IPS-NIHi7 (cell line): ENCODE results near the gene SNRPF.
A peak's percentile ranks its signal among the peaks of the same experiment; 100 is the strongest.
"Not testable (repeated sequence)": the region's sequence is repeated elsewhere in the genome, so short reads cannot be mapped to it uniquely, and the experiment has no call there.

Experiments
- DNase-seq: peaks from one replicate; pipeline ENCODE4 v3.0.0; 2012; ENCODE audit warnings: mixed read lengths; ENCODE audit errors: extremely low spot score

Gene SNRPF

DNA sequence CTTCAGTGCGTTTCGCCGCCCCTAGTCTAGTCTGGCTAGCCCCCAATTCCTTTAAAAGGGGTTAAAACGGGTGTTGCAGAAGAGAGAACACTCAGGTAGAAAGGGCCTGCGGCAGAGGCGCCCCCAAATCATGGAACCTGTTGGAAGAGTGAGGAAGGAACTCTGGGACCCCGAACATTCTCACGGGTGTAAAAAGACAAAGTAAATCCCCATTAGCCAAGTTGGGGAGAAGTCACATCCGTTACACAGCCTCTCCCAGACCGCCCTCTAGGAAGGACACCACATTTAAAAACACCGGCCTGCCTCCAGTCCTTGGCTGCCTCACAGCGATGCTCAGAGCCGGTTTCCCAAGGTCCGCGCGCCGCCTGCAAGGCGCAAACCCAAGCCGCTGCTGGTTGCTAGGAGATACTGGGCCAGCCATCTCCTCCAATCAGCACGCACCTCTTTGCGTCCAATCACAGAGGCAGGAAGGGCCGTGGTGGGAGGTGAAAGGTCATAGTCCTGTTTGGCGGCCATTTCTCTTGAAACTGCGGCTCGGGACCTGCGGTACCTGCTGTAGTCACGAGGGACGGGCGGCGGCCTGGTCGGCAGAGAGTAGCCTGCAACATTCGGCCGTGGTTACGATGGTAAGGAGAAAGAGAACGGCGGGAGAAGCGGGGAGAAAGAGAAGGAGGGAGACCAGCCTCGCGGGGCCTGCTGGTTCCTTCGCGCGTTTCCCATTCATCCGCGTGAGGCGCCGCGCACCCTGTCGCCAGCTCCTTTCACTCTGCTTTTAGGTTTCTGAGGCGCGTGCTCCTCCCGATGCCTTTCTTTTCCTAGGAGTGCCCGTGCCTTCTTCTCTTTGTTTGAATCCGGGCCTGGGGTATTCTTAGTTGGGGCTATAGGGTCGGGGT, at the start of gene SNRPF:
Gene SNRPF, plus strand, starts transcription at position 502 of the 893 bp plus-strand sequence. Its CDS starts 122 bp downstream, at position 624.
- peak; percentile 100 for DNase-seq

DNA sequence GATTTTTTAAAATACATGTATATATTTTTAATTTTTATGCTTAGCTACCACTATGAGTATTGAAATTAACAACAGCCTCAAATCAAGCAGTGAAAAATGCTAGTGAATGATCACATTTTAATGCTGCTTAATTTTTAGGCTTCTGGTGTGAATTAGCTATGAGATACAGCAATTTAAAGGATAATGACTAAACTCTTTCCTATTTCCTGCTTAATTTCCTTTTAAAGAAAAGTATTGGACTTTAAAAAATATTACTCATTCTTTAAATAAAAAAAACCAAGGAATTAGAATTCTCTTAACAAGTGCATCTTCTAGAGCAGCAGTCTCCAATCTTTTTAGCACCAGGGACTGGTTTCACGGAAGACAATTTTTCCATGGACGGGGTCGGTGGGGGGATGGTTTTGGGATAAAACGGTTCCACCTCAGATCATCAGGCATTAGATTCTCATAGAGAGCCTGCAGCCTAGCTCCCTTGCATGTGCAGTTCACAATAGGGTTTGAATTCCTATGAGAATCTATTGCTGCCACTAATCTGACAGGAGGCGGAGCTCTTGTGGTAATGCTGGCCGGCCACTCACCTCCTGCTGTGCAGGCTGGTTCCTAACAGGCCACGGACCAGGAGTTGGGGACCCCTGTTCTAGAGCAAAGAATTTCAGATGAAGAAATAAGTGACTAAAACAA, 49.6 kb upstream of the SNRPF start:
- no peak for DNase-seq

DNA sequence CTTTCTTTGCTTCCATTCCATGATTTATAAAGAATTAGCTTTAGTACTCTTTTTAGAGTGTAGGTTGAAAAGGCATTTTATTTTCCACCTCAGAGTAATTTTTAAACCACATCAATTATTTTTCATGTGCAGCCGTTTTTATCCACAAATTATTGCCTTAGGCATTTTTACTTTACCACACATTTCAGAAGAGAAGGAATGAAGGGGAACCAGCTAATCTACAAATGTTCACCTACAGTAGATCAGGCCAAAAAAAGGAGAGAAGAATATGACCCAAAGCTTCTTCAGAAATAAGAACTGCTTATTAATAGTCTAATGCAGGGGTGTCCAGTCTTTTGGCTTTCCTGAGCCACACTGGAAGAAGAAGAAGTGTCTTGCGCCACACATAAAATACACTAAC, 48.3 kb upstream of the SNRPF start:
- no peak for DNase-seq

DNA sequence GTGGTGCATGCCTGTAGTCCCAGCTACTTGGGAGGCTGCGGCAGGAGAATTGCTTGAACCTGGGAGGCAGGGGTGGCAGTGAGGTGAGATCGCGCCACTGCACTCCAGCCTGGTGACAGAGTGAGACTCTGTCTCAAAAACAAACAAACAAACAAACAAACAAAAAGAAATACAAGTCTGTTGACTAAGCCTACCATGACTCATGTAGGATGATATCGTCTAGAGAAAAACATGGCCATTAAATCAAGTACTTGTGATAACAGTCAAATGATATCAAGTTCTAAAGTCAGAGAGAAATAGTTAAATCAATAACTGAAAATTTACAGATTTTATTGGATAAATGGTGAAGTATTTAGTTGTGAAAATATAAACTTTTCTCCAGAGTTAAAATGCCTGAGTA, 46.6 kb upstream of the SNRPF start:
- not testable (repeated sequence) for DNase-seq

DNA sequence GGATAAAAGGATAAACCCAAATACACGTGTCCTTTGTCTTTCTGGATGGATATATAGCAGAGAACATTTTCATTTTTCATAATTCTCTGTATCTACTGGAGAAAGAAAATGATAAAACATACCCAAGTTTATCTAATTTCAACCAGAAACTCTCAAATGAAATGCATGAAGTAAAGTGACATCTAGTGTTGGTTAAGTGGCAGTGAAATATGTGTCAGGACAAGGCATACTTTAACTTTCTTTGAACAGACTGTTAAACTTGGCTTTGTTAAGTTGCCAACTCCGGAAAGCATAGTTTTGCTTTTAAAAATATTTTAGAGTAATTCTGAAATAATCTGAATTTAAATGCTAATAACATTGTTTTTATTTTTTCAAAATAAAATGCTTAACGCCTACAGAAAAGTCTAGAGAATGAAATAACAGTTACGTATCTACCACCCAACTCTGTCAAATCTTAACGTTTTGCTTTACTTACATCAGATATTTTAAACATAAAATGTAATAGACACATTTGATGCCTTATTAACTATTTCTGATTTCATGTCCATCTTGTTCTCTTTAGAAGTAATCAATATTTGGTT, 43.0 kb upstream of the SNRPF start:
- peak; percentile 38 for DNase-seq

DNA sequence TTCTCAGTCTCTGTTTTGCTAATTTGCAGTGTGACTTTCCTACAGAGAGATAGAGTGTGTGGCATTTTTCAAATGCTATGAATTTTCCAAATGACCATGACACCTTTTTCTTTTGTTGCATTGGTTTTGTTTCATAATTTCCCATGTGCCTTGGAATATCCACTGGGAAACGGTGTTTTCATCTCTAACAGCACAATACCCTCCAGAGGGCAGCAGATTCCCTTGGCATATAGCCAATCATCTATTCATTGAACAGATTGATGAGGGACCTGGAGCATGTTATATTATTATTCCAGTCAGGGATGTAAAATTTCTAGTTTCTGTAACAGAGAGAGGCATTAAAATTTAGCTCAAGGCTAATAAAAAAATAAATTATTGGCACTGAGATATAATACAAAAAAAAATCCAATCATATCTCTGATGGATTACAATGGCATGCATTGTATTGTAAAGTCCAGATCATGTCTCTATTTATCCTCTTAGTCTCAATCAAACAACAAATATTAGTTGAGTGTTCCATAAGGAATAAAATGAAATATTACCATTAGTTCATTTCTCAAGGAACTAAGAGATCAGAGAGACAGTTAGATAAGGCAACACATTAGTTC, 38.6 kb upstream of the SNRPF start:
- peak; percentile 31 for DNase-seq

DNA sequence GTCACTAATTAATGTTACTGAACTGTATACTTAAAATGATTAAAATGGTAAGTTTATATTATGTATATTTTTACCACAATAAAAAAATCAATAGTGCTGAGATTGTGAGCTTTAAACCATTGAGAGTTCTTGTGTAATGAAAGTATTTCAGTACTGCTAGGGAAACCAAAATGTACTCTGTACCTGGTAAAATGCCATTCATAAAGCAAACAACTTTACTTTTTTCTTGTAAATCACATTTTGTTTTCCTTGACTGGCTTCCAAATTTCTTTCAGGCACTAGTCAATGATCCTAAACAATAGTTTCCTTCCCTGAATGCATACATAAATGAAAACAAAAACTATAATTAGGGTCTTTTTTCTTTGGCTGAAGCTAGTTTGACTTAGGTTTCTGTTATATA, 29.4 kb upstream of the SNRPF start:
- no peak for DNase-seq

DNA sequence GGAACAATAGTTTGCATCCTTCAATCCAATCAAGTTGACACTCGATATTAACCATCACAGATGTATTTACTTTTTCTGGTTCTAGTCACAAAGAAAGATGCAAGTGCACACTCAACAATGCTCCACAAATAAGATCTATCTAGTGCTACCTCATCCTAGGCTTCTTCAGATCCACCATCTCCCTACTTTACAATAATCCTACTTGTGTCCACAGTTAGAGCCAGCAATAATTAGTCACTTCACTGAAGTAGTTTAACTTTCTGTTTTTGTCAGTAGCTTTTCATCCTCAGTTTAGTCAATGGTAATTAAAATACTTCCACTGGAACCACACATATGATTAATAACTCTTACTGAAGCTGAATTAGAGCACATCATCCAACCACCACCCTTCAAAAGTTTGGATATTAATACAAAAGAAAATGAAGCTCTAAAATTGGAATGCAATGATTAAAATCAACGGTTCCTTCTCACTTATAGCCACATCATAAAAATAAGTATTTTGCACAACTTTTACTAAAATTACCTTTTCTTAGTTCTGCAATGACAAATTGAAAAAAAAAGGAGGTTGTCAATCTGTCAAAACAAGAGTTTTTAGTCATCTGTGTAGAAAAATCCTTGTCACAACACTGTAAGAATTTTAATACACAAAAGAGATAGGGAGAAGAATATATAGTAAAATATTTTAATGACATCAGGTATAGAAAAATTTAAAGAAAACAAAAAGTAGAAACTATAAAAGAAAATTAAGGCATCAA, 28.2 kb upstream of the SNRPF start:
- DNase-seq, result no peak

DNA sequence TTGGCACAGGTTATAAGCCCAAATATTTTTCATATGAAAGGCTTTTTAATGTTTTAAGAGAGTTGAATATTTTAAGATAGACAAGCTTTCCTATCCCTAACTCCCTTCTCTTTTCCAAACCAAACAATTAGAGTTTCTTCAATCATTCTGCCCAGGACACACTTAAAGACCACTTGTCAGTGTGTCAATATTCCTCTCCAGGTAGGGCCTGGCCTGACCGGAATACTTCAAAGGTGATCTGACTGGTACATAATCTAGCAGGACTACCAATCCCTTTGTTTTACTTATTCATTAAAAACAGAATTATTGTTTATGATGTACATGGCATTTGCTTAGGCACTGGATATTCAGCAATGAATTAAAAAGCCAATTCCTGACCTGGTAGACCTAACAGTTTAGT, 24.2 kb upstream of the SNRPF start:
- DNase-seq, result no peak

DNA sequence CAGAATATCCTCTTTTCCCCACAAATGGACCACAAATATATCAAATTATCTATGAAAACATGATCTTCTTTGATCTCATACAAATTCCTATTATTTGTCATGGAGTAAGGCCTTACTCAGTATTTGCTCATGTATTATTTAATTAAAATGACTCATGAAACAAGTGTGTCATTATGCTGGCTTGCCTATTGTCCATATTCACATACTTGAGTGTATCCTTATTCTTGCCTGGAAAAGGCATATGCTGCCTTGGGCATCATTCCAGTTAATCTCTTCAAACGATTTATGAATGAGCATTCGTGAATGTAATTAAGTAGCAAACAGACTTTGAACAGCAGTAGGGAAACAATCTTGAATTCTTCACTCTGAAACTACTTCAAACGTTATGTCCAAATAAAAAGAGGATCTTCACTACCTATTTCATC, 22.6 kb upstream of the SNRPF start:
- no peak for DNase-seq

DNA sequence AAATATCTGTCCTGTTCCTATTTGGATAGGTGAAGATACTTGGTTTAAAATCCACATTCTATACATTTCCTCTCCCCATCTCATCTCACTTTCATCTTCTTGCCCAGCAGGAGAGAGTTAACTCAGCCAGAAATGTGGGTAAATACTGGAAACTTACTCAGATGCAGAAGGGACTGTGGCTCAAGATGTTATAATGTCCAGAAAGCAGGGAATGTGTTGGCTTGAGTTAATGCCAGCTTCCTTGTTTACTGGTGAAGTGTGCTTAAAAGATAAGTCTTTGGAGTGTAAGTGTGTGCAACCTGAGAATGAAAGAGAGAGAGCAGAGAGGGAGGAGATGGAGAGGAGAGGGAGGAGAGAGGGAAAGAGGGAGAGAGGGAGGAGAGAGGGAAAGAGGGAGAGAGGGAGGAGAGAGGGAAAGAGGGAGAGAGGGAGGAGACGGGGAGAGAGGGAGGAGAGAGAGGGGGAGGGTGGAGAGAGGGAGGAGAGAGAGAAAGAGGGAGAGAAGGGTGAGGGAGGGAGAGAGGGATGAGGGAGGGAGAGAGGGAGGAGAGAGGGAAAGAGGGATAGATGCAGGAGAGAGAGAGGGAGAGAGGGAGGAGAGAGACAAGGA, 22.0 kb upstream of the SNRPF start:
- no peak for DNase-seq

DNA sequence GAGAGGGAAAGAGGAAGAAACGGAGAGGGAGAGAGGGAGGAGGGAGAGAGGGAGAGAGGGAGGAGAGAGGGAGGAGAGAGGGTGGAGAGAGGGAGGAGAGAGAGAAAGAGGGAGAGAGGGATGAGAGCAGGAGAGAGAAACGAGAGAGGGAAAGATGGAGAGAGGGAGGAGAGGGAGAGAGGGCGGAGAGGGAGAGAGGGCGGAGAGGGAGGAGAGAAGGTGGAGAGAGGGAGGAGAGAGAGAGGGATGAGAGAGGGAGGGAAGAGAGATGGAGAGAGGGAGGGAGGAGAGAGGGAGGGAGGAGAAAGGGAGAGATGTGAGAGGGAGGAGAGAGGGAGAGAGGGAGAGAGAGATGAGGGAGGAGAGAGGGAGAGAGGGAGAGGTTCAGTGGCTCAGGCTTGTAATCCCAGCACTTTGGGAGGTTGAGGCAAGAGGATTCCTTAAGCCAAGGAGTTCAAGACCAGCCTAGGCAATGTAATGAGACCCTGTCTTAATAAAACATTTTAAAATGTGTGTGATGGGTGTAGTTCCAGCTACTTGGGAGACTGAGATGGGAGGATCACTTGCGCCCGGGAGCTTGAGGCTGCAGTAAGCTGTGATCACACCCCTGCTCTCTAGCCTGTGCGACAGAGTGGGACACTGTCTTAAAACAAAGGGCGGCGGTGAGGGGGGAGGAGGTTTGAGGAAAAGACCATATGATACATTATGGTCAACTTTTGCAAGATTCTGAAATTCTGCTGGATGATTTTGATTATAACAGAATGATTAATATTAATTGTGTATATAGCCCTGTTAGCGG, 21.3 kb upstream of the SNRPF start:
- no peak for DNase-seq

DNA sequence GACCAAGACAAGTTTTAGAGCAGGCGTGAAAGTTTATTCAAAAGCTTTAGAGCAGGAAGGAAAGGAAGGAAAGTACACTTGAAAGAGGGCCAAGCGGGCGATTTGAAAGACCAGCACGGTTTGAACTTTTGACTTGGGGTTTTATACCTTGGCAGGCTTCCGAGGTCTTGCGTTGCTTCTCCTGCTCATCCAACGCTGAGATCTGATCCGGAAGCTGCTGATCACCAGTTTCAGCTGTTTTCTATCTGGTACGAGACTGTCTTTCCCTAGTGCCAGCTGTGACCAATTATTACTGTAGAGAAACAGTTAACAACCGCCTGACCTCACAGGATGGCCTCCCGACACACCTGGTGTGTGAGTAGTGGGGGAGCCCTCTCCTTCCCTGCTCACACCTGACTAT, 20.6 kb upstream of the SNRPF start:
- no peak for DNase-seq

DNA sequence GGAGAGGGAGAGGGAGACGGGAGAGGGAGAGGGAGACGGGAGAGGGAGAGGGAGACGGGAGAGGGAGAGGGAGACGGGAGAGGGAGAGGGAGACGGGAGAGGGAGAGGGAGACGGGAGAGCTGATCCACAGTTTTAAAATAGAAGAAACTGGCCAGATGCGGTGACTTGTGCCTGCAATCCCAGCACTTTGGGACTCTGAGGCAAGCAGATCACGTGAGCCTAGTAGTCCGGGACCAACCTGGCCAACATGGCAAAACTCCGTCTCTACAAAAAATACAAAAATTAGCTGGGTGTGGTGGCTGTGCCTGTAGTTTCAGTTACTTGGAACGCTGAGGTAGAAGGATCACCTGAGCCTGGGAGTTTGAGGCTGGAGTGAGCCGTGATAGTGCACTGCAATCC, 16.3 kb upstream of the SNRPF start:
- not testable (repeated sequence) for DNase-seq

DNA sequence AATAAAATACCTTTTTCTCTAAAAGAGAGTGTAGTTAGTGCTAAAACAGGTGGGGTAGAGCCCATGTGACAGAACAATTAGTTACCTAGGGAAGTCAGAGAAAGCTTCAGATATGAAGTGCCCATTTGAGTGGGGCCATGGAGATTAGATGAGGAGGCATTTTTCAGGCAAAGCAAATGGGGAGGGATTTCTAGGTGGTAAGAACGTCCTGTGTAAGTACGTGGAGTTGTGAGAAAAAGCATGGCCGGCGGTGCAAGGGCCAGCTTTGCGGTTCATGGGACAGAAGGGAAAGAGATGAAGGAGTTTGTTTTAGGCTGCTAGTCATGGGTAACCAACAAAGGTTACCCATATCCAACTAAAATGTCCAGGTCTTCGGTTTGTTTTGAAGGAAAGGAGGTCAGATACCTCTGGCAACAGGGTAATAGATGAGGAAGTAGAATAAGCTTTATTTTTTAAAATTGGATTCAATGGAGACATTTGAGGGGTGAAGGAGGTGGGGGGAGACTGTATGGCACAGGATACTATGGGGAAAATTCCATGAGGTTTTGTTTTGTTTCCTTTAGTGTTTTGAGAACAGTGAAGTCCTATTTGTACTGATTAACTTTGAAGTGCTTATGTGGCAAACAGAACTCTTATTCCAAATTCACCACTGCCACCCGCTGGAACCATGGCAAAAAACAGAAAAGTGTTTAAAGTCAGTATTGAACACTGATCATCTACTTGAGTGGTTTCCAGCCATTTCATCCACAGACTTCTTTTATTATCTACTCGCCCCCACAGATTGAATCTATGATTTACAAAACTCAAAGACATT, 10.0 kb upstream of the SNRPF start:
- DNase-seq, result no peak

DNA sequence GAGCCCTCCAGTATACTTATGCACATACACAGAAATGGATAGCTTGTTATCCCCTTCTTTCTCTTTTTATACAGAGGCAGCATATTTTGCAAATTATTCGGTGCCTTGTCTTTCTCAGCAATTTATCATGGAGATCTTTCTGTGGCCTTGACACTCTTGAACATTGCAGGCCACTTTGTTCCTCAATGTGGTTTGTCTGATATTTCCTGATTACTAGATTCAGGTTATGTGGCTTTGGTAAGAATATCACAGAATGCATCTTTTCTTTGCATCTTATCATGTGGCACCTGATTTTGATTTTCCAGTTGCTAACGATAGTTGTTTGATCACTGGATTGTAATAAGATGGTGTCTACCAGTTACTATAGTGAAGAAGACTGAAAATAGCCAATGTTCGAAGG, 7.1 kb upstream of the SNRPF start:
- no peak for DNase-seq

DNA sequence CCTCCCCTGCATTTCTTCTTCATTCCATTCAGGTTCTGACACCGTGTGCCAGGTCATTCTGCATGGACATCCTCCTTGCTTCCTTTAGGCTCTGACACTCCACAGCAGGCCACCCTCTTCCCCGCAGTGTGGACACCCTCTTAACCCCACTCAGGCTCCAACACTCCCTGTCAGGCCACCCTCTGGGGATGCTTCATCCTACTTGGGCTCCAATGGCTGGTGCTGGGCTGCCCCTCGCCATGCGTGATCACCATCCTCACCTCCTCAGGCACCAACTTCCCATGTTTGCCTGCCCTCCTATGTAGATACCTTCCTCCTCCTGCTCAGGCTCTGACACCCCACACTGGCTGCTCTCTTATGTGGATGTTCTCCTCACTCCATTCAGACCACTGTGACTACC, 6.6 kb upstream of the SNRPF start:
- no peak for DNase-seq

DNA sequence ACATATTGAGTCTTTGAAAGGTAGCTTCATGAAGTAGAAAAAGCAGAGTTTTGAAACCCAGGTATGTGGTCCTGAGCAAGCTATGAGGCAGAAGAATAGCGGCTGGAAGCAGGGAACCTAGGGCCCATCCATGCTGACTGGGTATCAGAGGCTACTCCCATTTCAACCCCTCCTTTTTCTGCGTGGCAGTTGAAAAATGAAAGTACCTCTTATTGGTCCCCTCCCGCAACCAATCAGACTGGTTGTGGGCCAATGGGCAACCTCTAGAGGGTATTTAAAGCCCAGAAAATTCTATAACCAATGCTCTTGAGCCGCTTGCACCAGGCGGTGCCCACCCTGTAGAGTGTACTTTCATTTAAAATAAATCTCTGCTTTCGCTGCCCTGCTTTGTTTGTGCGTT, 1.6 kb upstream of the SNRPF start:
- no peak for DNase-seq

DNA sequence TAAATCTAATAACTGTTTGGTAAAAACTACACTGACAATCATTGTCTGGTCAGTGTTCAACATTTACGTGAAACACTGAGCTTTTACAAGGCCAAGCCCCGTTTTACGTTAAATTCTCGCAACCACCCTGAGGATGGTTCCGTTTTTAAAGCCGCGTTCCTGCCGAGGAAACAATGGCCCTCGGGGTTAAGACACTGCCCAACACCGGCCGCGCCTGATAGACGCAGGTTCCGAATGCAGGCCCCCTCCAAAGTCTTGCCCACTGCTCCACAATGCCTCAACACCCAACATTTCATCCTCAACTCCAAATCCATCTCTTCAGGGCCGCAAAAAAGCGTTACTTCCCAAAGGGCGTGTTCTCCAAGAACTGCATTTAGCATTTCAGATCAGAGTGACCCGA, 953 bp upstream of the SNRPF start:
- DNase-seq, result no peak
